ENCODE data around the gene PPCDC. TPM values are rescaled to one million over a fixed set of nuclear protein-coding genes. Genes with fewer than 3 reads are reported as not detected.

PPCDC gene
- total RNA-seq, 1 donor from 2014 or later: 4.7 TPM

GRCh38 chr15:75062706-75063105 is 39.3 kb downstream of the PPCDC start:
- H3K36me3 ChIP-seq (ENCODE audit: control insufficient read depth in 3 of 3, insufficient read depth in 3 of 3, low read length in 3 of 3): peaks cover 0 to 2% (median 0%) of the 10 kb centered on the region in 3 donors
- no peaks in the 10 kb centered on the region for H3K9me3 ChIP-seq (ENCODE audit: control insufficient read depth in 3 of 3, low read length in 3 of 3)
- peaks cover 2 to 11% (median 4%) of the 10 kb centered on the region in 3 donors for H3K4me1 ChIP-seq (ENCODE audit: control insufficient read depth in 3 of 3, insufficient read depth in 3 of 3, low read length in 3 of 3)
- no peak overlapping the region for H3K9ac ChIP-seq (ENCODE audit: low read depth in 1 of 3, low read length in 3 of 3)
- no peaks in the 10 kb centered on the region for H3K27me3 ChIP-seq (ENCODE audit: control insufficient read depth in 3 of 3, insufficient read depth in 3 of 3, low read length in 3 of 3)
- no peak overlapping the region for H3K4me3 ChIP-seq (ENCODE audit: low read length in 3 of 3)
- H3K27ac ChIP-seq (ENCODE audit: low read depth, low read length): no peak overlapping the region

DNA sequence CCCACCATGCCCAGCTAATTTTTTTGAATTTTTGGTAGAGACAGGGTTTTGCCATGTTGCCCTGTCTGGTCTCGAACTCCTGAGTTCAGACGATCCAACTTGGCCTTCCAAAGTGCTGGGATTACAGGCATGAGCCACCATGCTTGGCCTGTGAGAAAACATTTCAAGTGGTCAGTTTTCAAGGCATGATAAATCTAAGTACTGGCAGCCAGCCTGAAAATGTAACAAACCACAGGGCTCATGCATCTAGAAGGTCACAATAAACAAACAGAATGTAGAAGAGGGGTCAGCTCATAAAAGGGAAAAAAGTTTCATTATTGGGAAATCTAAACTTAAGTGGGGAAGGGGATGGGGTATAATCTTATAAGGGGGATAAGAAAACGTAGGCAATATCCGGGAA is 39.9 kb downstream of the PPCDC start:
- peaks cover 0 to 2% (median 0%) of the 10 kb centered on the region in 3 donors for H3K36me3 ChIP-seq (ENCODE audit: control insufficient read depth in 3 of 3, insufficient read depth in 3 of 3, low read length in 3 of 3)
- no peak overlapping the region for H3K27ac ChIP-seq (ENCODE audit: low read depth, low read length)
- H3K4me1 ChIP-seq (ENCODE audit: control insufficient read depth in 3 of 3, insufficient read depth in 3 of 3, low read length in 3 of 3): peaks cover 2 to 11% (median 4%) of the 10 kb centered on the region in 3 donors

DNA sequence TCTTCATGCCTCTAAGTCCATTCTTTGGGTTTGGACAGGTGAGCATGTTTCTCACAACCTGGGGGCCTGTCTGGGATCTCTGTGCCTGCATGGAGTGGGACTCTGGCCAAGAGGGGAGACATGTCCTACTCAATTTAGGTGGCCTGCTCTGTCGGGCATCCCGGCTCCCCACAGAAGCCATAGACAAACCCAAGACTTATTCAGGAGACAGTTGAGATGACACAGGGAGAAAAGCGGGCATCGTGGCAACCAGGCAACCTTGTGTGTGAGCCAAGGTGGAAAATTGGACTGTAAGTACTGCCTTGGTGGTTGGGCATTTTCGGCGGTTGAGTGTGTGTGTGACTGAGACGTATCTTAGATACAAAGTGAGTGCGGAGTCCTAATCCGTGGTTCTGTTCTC is 40.5 kb downstream of the PPCDC start:
- peaks cover 2 to 11% (median 4%) of the 10 kb centered on the region in 3 donors for H3K4me1 ChIP-seq (ENCODE audit: control insufficient read depth in 3 of 3, insufficient read depth in 3 of 3, low read length in 3 of 3)
- H3K27ac ChIP-seq (ENCODE audit: low read depth, low read length): no peak overlapping the region

More for the DNA sequence above, 39.9 kb downstream of the PPCDC start:
- Histone ChIP-seq H3K9me3 (ENCODE audit: control insufficient read depth in 3 of 3, low read length in 3 of 3) (no peaks in the 10 kb centered on the region), H3K9ac (ENCODE audit: low read depth in 1 of 3, low read length in 3 of 3) (no peak overlapping the region), H3K4me3 (ENCODE audit: low read length in 3 of 3) (no peak overlapping the region), H3K27me3 (ENCODE audit: control insufficient read depth in 3 of 3, insufficient read depth in 3 of 3, low read length in 3 of 3) (peaks cover 0 to 4% (median 0%) of the 10 kb centered on the region in 3 donors)

DNA sequence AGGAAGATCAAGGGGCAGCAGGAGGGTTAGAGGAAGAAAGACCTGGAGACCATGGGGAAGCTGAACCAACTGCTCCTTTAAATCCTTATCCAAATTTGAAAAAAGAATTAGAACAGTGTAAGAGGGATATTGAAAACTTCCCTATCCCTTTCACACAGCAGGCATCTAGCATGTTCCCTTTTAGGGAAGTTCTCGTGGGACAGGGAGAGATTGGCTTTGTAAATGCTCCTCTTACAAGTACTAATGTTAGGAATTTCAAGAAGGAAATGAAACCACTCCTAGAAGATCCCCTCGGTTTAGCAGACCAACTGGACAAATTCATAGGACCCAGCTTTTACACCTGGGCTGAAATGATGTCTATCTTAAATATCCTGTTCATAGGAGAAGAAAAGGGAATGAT is 41.5 kb downstream of the PPCDC start:
- peaks cover 0 to 5% (median 0%) of the 10 kb centered on the region in 3 donors for H3K27me3 ChIP-seq (ENCODE audit: control insufficient read depth in 3 of 3, insufficient read depth in 3 of 3, low read length in 3 of 3)
- H3K4me3 ChIP-seq (ENCODE audit: low read length in 3 of 3): no peak overlapping the region
- no peak overlapping the region for H3K27ac ChIP-seq (ENCODE audit: low read depth, low read length)
- H3K36me3 ChIP-seq (ENCODE audit: control insufficient read depth in 3 of 3, insufficient read depth in 3 of 3, low read length in 3 of 3): no peaks in the 10 kb centered on the region
- peaks cover 2 to 11% (median 4%) of the 10 kb centered on the region in 3 donors for H3K4me1 ChIP-seq (ENCODE audit: control insufficient read depth in 3 of 3, insufficient read depth in 3 of 3, low read length in 3 of 3)
- no peak overlapping the region for H3K9ac ChIP-seq (ENCODE audit: low read depth in 1 of 3, low read length in 3 of 3)
- no peaks in the 10 kb centered on the region for H3K9me3 ChIP-seq (ENCODE audit: control insufficient read depth in 3 of 3, low read length in 3 of 3)

More for the DNA sequence above, 40.5 kb downstream of the PPCDC start:
- Histone ChIP-seq H3K27me3 (ENCODE audit: control insufficient read depth in 3 of 3, insufficient read depth in 3 of 3, low read length in 3 of 3) (peaks cover 0 to 5% (median 0%) of the 10 kb centered on the region in 3 donors), H3K9me3 (ENCODE audit: control insufficient read depth in 3 of 3, low read length in 3 of 3) (no peaks in the 10 kb centered on the region), H3K9ac (ENCODE audit: low read depth in 1 of 3, low read length in 3 of 3) (no peak overlapping the region), H3K4me3 (ENCODE audit: low read length in 3 of 3) (no peak overlapping the region), H3K36me3 (ENCODE audit: control insufficient read depth in 3 of 3, insufficient read depth in 3 of 3, low read length in 3 of 3) (no peaks in the 10 kb centered on the region)

DNA sequence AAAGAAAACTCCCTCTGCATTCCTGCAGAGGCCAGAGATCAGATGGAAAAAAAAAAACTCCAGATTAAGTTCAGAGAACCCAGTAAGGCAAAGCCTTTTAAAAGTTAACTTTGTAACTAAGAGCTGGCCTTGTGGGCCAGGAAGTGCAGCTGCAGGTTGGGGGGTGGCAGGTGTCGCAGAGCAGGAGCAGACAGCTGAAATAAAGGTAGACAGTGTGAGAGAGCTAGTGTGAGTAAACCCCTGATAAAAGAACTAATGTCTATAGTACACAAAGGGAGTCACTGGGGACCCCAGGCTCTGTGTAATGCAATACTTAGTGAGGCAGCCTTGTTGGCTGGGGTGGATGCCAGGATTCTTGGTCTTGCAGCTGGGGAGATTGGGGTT is 42.1 kb downstream of the PPCDC start:
- H3K9me3 ChIP-seq (ENCODE audit: control insufficient read depth in 3 of 3, low read length in 3 of 3): no peaks in the 10 kb centered on the region
- peaks cover 0 to 5% (median 0%) of the 10 kb centered on the region in 3 donors for H3K27me3 ChIP-seq (ENCODE audit: control insufficient read depth in 3 of 3, insufficient read depth in 3 of 3, low read length in 3 of 3)
- no peak overlapping the region for H3K4me3 ChIP-seq (ENCODE audit: low read length in 3 of 3)
- peaks cover 2 to 11% (median 4%) of the 10 kb centered on the region in 3 donors for H3K4me1 ChIP-seq (ENCODE audit: control insufficient read depth in 3 of 3, insufficient read depth in 3 of 3, low read length in 3 of 3)
- H3K9ac ChIP-seq (ENCODE audit: low read depth in 1 of 3, low read length in 3 of 3): no peak overlapping the region
- H3K36me3 ChIP-seq (ENCODE audit: control insufficient read depth in 3 of 3, insufficient read depth in 3 of 3, low read length in 3 of 3): no peaks in the 10 kb centered on the region
- no peak overlapping the region for H3K27ac ChIP-seq (ENCODE audit: low read depth, low read length)

GRCh38 chr15:75065851-75066509 is 42.6 kb downstream of the PPCDC start:
- no peak overlapping the region for H3K4me3 ChIP-seq (ENCODE audit: low read length in 3 of 3)
- no peaks in the 10 kb centered on the region for H3K9me3 ChIP-seq (ENCODE audit: control insufficient read depth in 3 of 3, low read length in 3 of 3)
- no peak overlapping the region for H3K27ac ChIP-seq (ENCODE audit: low read depth, low read length)
- H3K27me3 ChIP-seq (ENCODE audit: control insufficient read depth in 3 of 3, insufficient read depth in 3 of 3, low read length in 3 of 3): peaks cover 0 to 10% (median 3%) of the 10 kb centered on the region in 3 donors
- H3K36me3 ChIP-seq (ENCODE audit: control insufficient read depth in 3 of 3, insufficient read depth in 3 of 3, low read length in 3 of 3): no peaks in the 10 kb centered on the region
- peaks cover 2 to 11% (median 4%) of the 10 kb centered on the region in 3 donors for H3K4me1 ChIP-seq (ENCODE audit: control insufficient read depth in 3 of 3, insufficient read depth in 3 of 3, low read length in 3 of 3)
- no peak overlapping the region for H3K9ac ChIP-seq (ENCODE audit: low read depth in 1 of 3, low read length in 3 of 3)

DNA sequence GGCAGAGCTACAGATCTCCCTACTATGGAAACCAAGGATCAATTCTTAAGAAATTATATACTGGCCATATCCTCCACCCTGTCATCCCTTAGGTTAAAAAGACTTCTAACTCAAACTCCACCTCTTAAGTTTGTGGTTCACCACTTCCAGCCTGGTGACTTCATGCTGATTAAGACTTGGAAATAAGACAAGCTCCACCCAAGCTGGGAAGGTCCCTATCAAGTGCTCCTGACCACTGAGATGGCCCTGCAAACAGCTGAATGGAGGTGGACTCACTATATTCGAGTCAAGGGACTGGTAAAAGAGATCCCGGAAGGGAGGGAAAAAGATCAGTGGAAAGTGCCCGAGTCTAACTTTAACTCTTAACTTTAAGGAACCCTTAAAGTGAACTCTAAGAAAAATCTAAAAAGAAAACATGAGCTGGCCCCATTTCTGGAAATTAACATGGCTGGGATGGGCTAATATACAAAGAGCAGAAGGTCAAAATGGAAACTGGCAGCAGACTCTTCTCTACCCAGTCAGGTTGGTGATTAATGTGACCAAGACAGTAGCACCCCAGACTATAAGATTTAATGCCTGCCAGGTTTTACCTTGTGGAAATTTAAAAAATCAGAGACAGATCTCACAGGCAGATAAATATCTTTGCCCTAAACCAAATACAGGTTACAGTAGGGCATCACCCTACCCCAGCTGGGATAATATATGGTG is 43.9 kb downstream of the PPCDC start:
- H3K4me3 ChIP-seq (ENCODE audit: low read length in 3 of 3): no peak overlapping the region
- peaks cover 0 to 13% (median 3%) of the 10 kb centered on the region in 3 donors for H3K27me3 ChIP-seq (ENCODE audit: control insufficient read depth in 3 of 3, insufficient read depth in 3 of 3, low read length in 3 of 3)
- H3K27ac ChIP-seq (ENCODE audit: low read depth, low read length): no peak overlapping the region
- no peak overlapping the region for H3K9ac ChIP-seq (ENCODE audit: low read depth in 1 of 3, low read length in 3 of 3)
- H3K36me3 ChIP-seq (ENCODE audit: control insufficient read depth in 3 of 3, insufficient read depth in 3 of 3, low read length in 3 of 3): no peaks in the 10 kb centered on the region
- no peaks in the 10 kb centered on the region for H3K9me3 ChIP-seq (ENCODE audit: control insufficient read depth in 3 of 3, low read length in 3 of 3)
- peaks cover 2 to 9% (median 4%) of the 10 kb centered on the region in 3 donors for H3K4me1 ChIP-seq (ENCODE audit: control insufficient read depth in 3 of 3, insufficient read depth in 3 of 3, low read length in 3 of 3)

DNA sequence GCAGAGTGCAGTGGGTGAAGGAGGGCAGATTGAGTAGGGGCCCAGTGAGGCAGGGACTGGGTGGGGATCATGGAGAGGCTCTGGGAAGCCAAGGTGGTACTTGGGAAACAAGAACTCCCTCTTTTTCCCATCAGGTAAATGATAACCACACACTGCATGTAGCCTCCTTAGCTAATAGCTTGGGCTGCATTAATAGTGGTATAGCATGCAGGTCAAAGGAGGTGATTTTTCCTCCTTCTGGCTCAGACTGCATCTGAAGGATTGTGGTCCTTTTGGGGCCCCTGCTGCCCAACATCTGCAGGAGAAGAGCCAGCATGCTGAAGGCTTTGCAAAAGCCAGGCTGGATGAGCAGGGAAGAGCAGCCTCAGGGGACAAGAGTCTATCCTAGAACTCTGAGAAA is 45.4 kb downstream of the PPCDC start:
- Histone ChIP-seq H3K36me3 (ENCODE audit: control insufficient read depth in 3 of 3, insufficient read depth in 3 of 3, low read length in 3 of 3) (no peaks in the 10 kb centered on the region), H3K9me3 (ENCODE audit: control insufficient read depth in 3 of 3, low read length in 3 of 3) (no peaks in the 10 kb centered on the region), H3K27me3 (ENCODE audit: control insufficient read depth in 3 of 3, insufficient read depth in 3 of 3, low read length in 3 of 3) (peaks cover 0 to 13% (median 3%) of the 10 kb centered on the region in 3 donors), H3K27ac (ENCODE audit: low read depth, low read length) (no peak overlapping the region), H3K9ac (ENCODE audit: low read depth in 1 of 3, low read length in 3 of 3) (no peak overlapping the region), H3K4me1 (ENCODE audit: control insufficient read depth in 3 of 3, insufficient read depth in 3 of 3, low read length in 3 of 3) (peaks cover 2 to 4% (median 4%) of the 10 kb centered on the region in 3 donors), H3K4me3 (ENCODE audit: low read length in 3 of 3) (no peak overlapping the region)

GRCh38 chr15:75069301-75069925 is 46.0 kb downstream of the PPCDC start:
- Histone ChIP-seq H3K27ac (ENCODE audit: low read depth, low read length) (no peak overlapping the region), H3K36me3 (ENCODE audit: control insufficient read depth in 3 of 3, insufficient read depth in 3 of 3, low read length in 3 of 3) (no peaks in the 10 kb centered on the region), H3K9me3 (ENCODE audit: control insufficient read depth in 3 of 3, low read length in 3 of 3) (no peaks in the 10 kb centered on the region), H3K4me3 (ENCODE audit: low read length in 3 of 3) (no peak overlapping the region), H3K27me3 (ENCODE audit: control insufficient read depth in 3 of 3, insufficient read depth in 3 of 3, low read length in 3 of 3) (peaks cover 0 to 13% (median 3%) of the 10 kb centered on the region in 3 donors), H3K4me1 (ENCODE audit: control insufficient read depth in 3 of 3, insufficient read depth in 3 of 3, low read length in 3 of 3) (peaks cover 2 to 4% (median 4%) of the 10 kb centered on the region in 3 donors), H3K9ac (ENCODE audit: low read depth in 1 of 3, low read length in 3 of 3) (no peak overlapping the region)

DNA sequence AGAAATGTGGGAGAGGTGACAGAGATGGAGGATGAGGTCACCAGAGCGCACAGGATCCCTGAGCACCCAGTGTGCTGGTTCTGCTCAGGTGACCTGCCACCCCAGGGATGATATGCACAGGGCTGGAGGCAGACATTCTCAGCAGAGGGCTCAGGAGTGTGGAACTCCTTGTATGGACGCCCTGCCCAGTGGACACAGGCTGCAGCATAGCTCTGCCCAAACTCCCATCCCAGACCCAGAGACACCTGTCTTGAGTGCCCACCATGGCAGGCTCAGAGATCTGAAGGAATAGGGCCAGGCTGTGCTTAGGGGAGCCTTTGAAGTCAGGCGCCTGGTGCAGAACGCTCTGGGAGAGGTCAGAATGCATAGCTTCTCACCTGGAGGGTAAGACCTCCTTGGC is 47.3 kb downstream of the PPCDC start:
- no peak overlapping the region for H3K4me3 ChIP-seq (ENCODE audit: low read length in 3 of 3)
- no peak overlapping the region for H3K27ac ChIP-seq (ENCODE audit: low read depth, low read length)
- no peak overlapping the region for H3K9ac ChIP-seq (ENCODE audit: low read depth in 1 of 3, low read length in 3 of 3)
- no peaks in the 10 kb centered on the region for H3K9me3 ChIP-seq (ENCODE audit: control insufficient read depth in 3 of 3, low read length in 3 of 3)
- no peaks in the 10 kb centered on the region for H3K36me3 ChIP-seq (ENCODE audit: control insufficient read depth in 3 of 3, insufficient read depth in 3 of 3, low read length in 3 of 3)
- peaks cover 0 to 3% (median under 1%) of the 10 kb centered on the region in 3 donors for H3K4me1 ChIP-seq (ENCODE audit: control insufficient read depth in 3 of 3, insufficient read depth in 3 of 3, low read length in 3 of 3)
- peaks cover 0 to 13% (median 3%) of the 10 kb centered on the region in 3 donors for H3K27me3 ChIP-seq (ENCODE audit: control insufficient read depth in 3 of 3, insufficient read depth in 3 of 3, low read length in 3 of 3)

Data from skeletal muscle tissue (tissue), 4 donors.